ENCODE results near the gene CLDND2. TPM values are rescaled to one million over a fixed set of nuclear protein-coding genes. Genes with fewer than 3 reads are reported as not detected.

Gene CLDND2
- total and polyA plus RNA-seq, 2 of the 4 experiments (the other 2 are of a cell fraction) = not detected

- Histone ChIP-seq H2BK5ac (ENCODE audit: low read depth, low read length, poor library complexity, severe bottlenecking) (no peak overlapping the region), H3K4me1 (ENCODE audit: control insufficient read depth, insufficient read depth, low read length) (peaks cover 8% of the 10 kb centered on the region), H2AK9ac (replicated peaks; ENCODE audit: low read depth, low read length, poor library complexity) (no peak overlapping the region), H3K79me1 (ENCODE audit: low read depth in 1 of 2, low read length in 2 of 2) (peaks cover 5 to 6% of the 10 kb centered on the region in 2 experiments; a peak in 2 of 4 replicates), H4K5ac (ENCODE audit: low read depth, low read length) (no peak overlapping the region), H3K23ac (ENCODE audit: low read depth, low read length) (no peak overlapping the region), H2AK5ac (ENCODE audit: low read depth, low read length) (no peak overlapping the region), H3K4ac (ENCODE audit: low read depth, low read length) (no peak overlapping the region), H2BK120ac (ENCODE audit: low read depth, low read length) (no peak overlapping the region), H3K14ac (replicated peaks; ENCODE audit: low read depth, low read length) (no peak overlapping the region), H4K91ac (ENCODE audit: insufficient read depth, low read depth, low read length) (no peak overlapping the region), H3K9me1 (ENCODE audit: insufficient read depth, low read length) (no peaks in the 10 kb centered on the region), H3K9me3 (ENCODE audit: control insufficient read depth, insufficient read depth, low read length) (no peaks in the 10 kb centered on the region; the same call in 1 of the 2 replicates), H4K20me1 (ENCODE audit: insufficient read depth, low read length) (no peaks in the 10 kb centered on the region; the same call in 1 of the 2 replicates), H3K27ac (ENCODE audit: insufficient read depth, low read length) (no peak overlapping the region), H3K56ac (ENCODE audit: extremely low read depth, insufficient read depth, low read length) (no peak overlapping the region), H2AFZ (replicated peaks; ENCODE audit: low read length, poor library complexity) (no peak overlapping the region), H3K36me3 (ENCODE audit: control insufficient read depth, insufficient read depth, low read length) (peaks cover 16% of the 10 kb centered on the region), H3K9ac (ENCODE audit: low read depth, low read length) (no peak overlapping the region), H3K4me3 (ENCODE audit: insufficient read depth, low read depth, low read length) (no peak overlapping the region), H4K8ac (ENCODE audit: low read depth in 2 of 2, low read length in 2 of 2) (no peak overlapping the region), H3K4me2 (ENCODE audit: low read depth, low read length) (no peak overlapping the region), H3K18ac (ENCODE audit: low read depth, low read length) (no peak overlapping the region), H2BK15ac (ENCODE audit: low read depth, low read length) (no peak overlapping the region), H2BK20ac (ENCODE audit: low read depth, low read length) (no peak overlapping the region; the same call in 1 of the 2 replicates), H3K27me3 (ENCODE audit: control insufficient read depth, insufficient read depth, low read length) (no peaks in the 10 kb centered on the region)
- POLR2A ChIA-PET (ENCODE audit: unreplicated experiment) = no interaction called here
- TF ChIP-seq CTCF (conservative IDR thresholded peaks at IDR 0.05; ENCODE audit: low read depth, low read length) = no peak
- no peak for TF ChIP-seq RAD21 (IDR thresholded peaks at IDR 0.05; ENCODE audit: low read length)
- no peak for TF ChIP-seq POLR2A (IDR thresholded peaks at IDR 0.05; ENCODE audit: low read depth, low read length)
- no peak for TF ChIP-seq CEBPB (IDR thresholded peaks at IDR 0.05; ENCODE audit: low read depth, low read length)
- TF ChIP-seq RFX5 (IDR thresholded peaks at IDR 0.05; ENCODE audit: low read depth, low read length) = no peak
- TF ChIP-seq FOS (IDR thresholded peaks at IDR 0.05; ENCODE audit: low read depth, low read length) = no peak
- dilution Hi-C loops (cut with HindIII; ENCODE audit: low sequenced_read_pairs, unreplicated experiment) (no loop called here), in situ Hi-C loops (cut with MboI; ENCODE audit: low sequenced_read_pairs) (no loop called here), intact Hi-C loops (cut with micrococcal nuclease) (no loop called here)
- no TSS peak for BruUV-seq (replicated peaks)
- no peak for DNase-seq
- no CpG with 5 or more reads among the region's 12 CpGs for WGBS, 2 experiments (ENCODE audit: extremely low coverage in 2 of 2, insufficient read length in 1 of 2)
- CTCF ChIA-PET = no interaction called here
- no peak for ATAC-seq (ENCODE audit: low read depth)
Observed at GRCh38 chr19:51354103-51354741, 14.6 kb downstream of the CLDND2 start.
